DMS53 (cell line): Measurements from ENCODE around the gene LOXL4.
A peak's percentile ranks its signal among the peaks of the same experiment; 100 is the strongest.
"Not testable (repeated sequence)": the region's sequence is repeated elsewhere in the genome, so short reads cannot be mapped to it uniquely, and the experiment has no call there.

ENCODE experiments used
- DNase-seq: peaks from one replicate; lab custom pipeline; 2025; lab: John Stamatoyannopoulos, UW

LOXL4 gene

DNA sequence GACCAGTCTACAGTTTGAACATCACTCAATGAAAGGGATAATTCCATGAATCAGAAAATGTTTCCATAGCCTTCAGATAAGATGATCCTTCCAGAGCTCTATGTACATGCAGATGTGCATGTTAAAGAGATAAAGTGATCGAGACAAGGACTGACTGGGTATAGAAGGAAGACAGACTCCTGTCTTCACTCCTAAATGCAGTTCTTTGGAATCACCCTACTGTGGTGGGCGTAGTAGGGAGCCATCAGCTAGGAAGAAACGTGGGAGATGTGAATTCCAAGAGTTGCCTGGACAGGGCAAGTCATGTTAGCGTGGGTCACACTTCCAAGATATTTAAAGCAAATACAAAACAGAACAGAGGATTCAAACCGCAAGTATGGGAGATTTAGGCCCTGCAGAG lies 23.9 kb downstream of the LOXL4 start:
- DNase-seq: no peak

DNA sequence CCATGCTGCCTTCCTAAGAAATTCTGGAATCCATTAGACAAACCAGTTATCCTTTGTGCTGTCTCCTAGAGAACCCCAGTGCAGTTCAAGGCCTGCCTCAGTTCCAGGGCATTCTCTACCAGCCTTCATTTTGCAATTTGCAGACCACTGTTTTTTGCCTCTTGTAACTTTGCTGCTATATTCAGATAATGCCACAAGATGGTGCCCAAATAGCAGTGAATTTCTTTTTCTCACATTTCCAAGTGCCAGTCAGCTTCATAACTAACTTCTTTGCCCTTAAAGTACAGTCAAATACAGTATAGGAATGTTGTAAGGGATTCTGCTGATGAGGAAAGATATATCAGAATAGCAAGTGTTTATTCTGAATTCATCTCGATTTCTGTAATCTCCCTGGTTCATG lies 25.2 kb downstream of the LOXL4 start:
- DNase-seq: peak; percentile 33

DNA sequence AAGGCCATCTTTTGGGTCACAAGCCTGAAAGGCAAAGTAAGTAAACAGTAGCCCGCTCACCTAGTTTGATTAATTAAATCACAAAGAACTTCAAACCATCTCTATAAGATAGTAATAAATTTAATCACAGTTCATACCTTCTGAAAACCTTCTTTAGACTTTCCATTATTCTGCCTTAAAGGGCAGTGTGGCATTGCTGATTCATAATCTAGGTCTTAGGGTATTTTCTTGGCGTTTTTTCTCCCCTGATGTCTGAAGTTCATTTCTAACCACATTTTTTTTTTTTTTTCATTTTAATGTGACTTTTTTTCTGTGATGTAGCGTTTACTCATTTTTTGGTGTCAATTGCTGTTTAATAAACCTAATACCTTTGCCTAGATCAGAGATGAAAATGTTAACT lies 27.5 kb downstream of the LOXL4 start:
- DNase-seq: no peak

DNA sequence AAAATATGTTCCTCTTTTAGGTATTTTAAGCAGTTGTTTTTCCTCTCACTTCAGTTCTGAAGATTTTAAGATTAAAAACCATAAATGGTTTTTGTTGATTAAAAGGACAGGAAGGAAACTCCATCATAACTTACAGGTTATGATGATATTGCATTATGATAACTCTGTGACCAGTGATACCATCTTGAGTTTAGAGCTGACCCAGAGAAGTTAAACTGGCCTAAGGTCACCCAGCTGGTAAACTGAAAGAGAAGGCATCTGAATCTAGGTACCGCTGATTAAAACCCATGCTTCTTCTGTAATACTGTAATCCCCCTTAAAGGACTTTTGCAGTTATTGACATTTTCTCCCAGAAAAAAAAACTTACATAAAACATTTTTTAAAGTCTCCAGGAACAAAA lies 29.6 kb downstream of the LOXL4 start:
- no peak for DNase-seq

DNA sequence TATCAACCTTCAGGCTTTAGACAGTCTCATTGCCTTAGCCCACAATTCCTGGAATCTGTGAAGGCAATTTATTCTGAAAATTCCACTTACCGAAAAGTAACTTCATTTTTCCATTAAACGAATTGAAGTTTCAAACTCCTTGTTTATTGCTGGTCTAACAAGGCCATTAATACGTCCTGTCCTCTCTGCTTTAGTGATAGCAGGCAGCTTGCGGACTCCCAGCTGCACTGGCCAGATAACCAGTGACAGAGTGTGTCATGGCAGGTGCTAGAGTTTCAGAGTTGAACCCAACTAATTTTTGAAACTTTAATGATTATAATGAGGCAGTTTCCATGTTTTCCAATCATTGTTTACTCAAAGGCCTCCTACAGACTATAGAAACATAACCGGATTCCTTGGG lies 31.1 kb downstream of the LOXL4 start:
- no peak for DNase-seq

DNA sequence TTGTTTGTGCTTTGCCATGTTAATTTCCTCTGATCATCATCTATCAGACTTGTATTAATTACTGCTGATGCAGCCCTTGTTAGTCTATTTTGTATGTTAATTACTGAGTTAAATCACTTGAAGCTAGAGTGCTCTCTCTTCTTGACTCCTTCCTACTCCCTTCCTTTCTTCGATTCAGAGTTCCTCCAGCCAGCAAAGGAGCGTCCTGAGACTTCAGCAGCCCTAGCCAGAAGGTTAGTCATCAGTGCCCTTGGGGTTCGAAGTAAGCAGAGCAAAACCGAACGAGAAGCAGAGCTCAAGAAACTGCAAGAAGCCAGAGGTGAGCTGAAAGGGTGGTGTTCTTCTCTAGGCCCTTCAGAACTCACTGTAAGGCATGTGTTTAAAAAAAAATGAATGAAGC lies 32.1 kb downstream of the LOXL4 start:
- DNase-seq: no peak

DNA sequence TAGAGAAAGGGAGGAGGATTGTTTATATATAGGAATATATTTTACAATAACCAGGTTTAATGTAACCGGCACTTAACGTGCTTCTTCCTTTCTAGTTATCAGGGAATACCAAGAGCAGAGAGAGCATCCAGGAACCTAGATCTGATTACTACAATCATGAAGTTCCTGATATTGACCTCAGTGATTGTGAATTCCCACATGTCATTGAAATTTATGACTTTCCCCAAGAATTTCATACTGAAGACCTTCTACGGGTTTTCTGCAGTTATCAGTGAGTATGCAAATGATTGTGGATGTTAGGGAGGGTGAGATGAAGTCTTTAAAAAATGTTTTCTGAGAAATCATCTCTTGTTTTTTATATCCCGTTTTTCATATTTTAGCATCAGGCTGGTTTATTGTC lies 36.6 kb downstream of the LOXL4 start:
- no peak for DNase-seq

DNA sequence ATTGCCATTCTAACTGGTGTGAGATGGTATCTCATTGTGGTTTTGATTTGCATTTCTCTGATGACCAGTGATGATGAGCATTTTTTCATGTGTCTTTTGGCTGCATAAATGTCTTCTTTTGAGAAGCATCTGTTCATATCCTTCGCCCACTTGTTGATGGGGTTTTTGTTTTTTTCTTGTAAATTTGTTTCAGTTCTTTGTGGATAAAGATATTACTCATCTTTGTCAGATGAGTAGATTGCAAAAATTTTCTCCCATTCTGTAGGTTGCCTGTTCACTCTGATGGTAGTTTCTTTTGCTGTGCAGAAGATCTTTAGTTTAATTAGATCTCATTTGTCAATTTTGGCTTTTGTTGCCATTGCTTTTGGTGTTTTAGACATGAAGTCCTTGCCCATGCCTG lies 39.7 kb downstream of the LOXL4 start:
- DNase-seq: not testable (repeated sequence)

DNA sequence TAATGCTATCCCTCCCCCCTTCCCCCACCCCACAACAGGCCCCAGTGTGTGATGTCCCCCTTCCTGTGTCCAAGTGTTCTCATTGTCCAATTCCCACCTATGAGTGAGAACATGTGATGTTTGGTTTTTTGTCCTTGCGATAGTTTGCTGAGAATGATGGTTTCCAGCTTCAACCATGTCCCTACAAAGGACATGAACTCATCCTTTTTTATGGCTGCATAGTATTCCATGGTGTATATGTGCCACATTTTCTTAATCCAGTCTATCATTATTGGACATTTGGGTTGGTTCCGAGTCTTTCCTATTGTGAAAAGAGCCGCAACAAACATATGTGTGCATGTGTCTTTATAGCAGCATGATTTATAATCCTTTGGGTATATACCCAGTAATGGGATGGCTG lies 40.3 kb downstream of the LOXL4 start:
- not testable (repeated sequence) for DNase-seq

DNA sequence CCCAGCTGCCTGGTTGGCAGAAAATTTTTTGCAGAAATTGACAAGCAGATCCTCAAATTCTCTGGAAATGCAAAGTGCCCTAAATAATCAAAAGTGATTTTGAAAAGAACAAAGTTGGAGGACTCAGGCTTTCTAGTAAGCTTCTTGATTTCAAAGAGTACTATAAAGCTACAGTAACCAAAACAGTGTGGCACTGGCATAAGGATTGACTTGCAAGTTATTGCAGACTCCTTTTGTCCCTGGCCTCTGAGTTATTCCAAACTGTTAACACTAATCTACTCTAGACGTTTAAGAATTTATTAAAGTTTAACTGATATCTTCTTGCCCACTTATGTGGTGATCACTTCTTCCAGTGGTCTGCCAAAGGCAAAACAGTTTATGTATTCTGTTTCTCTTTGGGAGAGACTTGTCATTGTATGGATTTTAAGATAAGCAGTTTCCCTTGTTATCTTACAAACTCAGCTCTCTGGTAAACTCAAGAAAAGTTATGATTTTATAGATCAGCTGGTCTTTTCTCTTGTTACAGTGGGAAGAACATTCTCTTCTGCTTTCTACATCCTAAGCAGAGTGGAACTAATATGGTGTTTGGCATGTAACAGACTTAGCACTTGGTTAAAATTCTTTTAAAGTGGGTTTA lies 41.4 kb downstream of the LOXL4 start:
- DNase-seq: no peak

DNA sequence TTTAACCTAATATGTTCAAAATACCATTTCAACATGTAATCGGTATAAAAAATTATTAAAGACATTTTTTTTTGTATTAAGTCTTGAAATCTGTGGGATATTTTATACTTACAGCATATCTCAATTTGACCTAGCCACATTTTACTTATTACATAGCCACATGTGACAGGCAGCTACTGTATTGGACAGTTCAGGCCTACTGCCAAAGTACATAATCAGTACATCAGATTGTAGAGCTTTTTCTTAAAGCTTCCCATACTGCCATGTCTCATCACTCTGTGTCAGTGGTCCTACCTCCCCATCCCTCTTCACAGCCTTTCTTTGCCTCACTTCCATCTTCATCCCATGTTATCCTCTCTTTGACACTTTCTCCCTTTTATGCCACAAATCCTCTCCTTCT lies 43.0 kb downstream of the LOXL4 start:
- DNase-seq: no peak

DNA sequence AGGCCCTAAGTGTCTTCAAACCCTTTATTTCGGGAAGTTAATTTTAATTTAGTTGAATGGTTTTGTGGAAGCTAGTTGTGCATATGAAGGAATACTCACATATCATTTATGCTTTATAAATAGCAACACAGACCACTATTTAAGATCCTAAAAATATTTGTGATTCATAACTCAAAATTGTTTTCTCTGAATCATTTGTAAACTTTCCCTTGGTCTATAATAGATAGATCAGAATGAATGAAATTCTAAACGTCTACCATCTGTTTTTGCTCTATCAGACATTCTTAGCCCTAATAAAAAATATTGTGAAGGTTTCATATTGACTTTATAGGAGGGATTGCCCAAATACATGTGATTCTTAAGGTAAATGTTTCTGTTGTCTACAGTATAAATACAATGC lies 43.5 kb downstream of the LOXL4 start:
- DNase-seq: no peak

DNA sequence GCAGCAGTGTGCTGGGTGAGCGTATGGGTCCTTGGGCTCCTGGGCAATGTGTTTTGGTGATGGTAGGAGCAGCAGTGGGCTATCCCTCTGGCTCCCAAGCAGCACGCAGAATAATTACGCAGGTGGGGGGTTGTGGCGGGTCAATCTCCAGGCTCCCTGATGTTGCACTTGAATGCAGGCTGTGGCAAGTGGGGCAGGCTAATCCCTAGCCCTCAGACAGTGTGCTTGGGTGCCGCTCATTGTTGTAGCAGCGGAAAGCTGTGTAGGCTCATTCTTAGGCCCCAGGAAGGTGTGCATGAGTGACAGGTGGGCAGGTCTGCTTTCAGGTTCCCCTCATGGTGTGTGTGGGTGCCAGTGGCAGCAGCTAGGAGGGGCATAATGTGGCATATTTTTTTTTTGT lies 44.1 kb downstream of the LOXL4 start:
- DNase-seq: no peak

DNA sequence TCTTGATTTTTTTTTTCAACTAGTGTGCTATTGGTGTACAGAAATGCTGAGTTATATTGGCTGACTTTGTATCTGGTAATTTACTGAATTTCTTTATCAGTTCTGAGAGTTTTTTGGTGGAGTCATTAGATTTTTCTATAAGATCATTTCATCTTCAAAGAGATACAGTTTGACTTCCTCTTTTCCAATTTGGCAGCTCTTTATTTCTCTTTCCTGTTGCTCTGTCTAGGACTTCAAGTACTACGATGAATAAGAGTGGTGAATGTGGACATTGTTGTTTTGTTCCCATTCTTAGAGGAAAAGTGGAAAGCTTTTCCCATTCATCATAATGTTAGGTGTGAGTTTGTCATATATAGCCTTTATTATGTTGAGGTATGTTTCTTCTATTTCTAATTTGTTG lies 50.2 kb downstream of the LOXL4 start:
- no peak for DNase-seq

DNA sequence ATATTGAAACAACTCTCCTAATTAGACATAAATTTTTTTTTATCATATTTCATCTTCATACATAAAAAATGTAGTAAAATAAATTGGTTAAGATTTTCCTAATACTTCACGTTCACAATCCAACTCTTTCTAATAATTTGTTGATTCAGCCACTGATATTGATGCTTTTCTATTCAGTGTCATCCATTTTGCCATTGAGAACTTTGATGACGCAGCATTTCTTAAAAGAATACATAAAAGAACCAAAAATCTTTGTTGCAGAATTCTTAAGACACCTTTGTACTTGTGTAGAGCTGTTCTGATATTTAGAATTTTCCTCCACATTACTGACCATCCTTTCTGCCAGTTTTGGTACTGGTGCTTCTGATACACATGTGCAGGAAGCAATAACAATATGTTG lies 52.6 kb downstream of the LOXL4 start:
- DNase-seq: no peak

DNA sequence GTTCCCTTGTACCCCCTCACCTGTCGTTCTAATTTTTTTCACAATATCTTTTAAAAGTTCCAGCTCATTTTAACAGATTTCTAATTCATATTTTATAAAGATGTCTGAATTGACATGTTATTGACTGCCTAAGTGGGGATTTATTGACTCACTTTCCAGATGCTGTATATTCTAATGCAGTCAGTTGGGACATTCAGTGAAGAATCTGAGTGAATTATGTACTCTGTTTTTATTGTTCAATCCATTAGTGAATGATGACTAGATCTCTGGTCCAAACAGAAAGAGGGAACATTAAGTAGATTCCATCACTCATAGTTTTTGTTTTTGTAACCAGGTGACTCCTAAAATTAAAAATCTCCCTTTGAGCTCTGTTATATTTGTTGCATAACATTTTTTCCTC lies 54.3 kb downstream of the LOXL4 start:
- DNase-seq: no peak

DNA sequence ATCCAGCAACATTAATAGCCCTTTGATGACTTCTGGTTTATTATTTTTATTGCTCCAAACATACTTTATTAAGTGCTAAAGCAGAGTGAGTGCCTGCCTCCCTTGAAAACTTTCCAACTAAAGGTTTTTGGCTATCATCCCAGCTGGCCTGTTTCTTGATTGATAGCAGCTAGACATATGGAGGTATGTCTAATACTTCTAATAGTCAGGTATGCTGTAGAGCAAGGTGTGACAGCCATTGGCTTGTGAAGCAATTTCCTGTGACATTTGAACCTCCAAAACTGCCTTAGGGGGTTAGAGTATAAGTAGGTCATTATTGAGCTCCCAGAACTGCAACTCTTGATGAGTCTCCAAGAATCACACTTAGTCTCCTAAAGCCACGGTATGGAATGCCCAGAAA lies 55.8 kb downstream of the LOXL4 start:
- DNase-seq: no peak

DNA sequence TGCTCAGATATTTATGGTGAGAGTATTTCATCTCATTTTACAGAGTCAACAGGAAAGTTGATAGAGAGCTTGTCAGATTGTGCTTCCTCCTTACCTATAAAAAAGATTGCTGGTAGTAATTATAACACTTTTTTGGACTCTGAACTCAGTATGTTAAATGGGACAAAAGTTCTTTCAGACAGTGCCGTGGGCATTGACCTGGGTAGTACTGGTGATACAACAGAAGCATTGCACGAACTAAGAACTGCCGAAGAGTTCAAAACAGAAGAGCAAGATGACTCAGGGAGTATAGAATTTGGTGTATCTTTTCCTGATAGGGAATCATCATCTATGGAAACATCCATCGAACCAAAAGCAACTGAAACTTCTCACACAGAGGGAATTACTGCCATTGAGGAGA lies 58.6 kb downstream of the LOXL4 start:
- DNase-seq: no peak

DNA sequence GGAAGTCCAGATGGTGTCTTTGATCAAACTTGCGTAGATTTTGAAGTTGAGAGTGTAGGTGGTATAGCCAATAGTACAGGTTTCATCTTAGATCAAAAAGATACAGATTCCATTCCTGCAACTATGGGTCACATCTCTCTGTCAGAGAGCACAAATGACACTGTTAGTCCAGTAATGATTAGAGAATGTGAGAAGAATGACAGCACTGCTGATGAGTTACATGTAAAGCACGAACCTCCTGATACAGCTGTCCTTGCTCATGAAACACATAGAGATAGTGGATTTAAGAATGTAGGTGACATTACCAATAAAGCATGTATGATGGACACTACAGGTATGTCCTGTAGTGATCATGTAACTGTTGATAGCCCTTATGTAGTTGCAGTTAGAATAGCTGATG lies 59.1 kb downstream of the LOXL4 start:
- no peak for DNase-seq

DNA sequence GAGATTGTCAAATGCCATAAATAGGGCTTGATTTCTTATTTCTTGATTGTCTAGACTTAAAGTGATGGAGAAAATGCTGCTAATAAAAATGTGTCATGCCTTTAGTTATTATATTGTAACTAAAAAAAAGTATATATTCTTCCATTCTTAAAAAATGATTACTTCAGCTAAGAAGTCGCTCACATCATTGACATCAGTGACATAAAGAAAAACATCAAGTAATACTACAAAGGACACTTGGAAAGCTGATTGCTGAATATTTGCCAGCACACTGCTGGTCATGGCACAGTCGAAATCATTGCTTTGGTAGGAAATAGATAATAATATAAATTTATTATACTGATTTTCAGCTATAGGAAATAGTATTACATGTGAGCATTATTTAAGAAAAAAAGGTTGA lies 62.6 kb downstream of the LOXL4 start:
- no peak for DNase-seq

DNA sequence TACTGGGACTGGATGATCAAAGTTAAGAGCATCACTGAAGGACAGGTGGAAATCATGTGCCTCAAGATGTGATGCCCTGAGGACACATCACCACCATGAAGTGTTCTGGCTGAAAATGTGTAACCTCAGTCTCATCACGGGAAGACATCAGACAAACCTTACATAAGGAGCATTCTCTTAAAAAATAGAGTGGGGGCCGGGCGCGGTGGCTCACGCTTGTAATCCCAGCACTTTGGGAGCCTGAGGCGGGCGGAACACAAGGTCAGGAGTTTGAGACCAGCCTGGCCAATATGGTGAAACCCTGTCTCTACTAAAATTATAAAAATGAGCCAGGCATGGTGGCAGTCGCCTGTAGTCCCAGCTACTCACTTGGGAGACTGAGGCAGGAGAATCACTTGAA lies 65.6 kb downstream of the LOXL4 start:
- DNase-seq: no peak

DNA sequence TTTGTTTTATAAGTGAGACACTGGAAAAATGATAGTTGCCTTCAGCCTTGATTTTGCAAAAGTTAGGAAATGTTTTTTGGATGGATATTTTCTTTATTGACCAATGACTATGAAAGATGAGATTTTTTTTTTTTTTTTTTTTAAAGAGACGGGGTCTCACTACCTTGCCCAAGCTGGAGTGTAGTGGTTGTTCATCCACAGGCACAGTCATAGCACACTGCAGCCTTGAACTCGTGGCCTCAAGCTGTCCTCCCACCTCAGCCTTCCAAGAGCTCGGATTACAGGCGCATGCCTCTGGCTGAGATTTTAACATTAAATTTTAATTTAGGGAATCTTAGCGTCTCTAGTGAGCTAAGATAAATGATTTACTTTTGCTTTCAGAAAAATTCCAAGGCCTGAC lies 66.2 kb downstream of the LOXL4 start:
- DNase-seq: no peak
